Parathyroid adenoma (tissue), 2 donors: ENCODE data around the gene VAV1.

Experiments
- H2AFZ ChIP-seq: fragments of 300-600 bp; sonication (generic); one replicate; pipeline ENCODE4 v1.7.0; 2017; ENCODE audit warnings: antibody characterized with exemption, mild to moderate bottlenecking
- H3K27ac ChIP-seq: fragments of 300-600 bp; sonication (generic); one replicate; pipeline ENCODE4 v1.7.0; 2017
- H3K27me3 ChIP-seq: fragments of 300-600 bp; sonication (generic); one replicate; pipeline ENCODE4 v1.7.0; 2017; ENCODE audit warnings: low read length; ENCODE audit not compliant: control insufficient read depth, insufficient read depth
- H3K36me3 ChIP-seq: fragments of 300-600 bp; sonication (generic); one replicate; pipeline ENCODE4 v1.7.0; 2017; ENCODE audit warnings: low read length; ENCODE audit not compliant: control insufficient read depth, insufficient read depth
- H3K4me1 ChIP-seq: fragments of 300-600 bp; sonication (generic); one replicate; pipeline ENCODE4 v1.7.0; 2017; ENCODE audit warnings: control low read depth
- H3K4me2 ChIP-seq: fragments of 300-600 bp; sonication (generic); one replicate; pipeline ENCODE4 v1.7.0; 2017; ENCODE audit warnings: low read length
- H3K4me3 ChIP-seq: fragments of 300-600 bp; sonication (generic); one replicate; pipeline ENCODE4 v1.7.0; 2017; ENCODE audit warnings: low read depth, low read length
- H3K79me2 ChIP-seq: fragments of 300-600 bp; sonication (generic); one replicate; pipeline ENCODE4 v1.7.0; 2017; ENCODE audit warnings: control low read depth
- H3K9ac ChIP-seq: fragments of 300-600 bp; sonication (generic); one replicate; pipeline ENCODE4 v1.7.0; 2017; ENCODE audit warnings: mild to moderate bottlenecking
- H3K9me3 ChIP-seq: fragments of 300-600 bp; sonication (generic); one replicate; pipeline ENCODE4 v1.7.0; 2017; ENCODE audit warnings: low read length; ENCODE audit not compliant: control insufficient read depth
- TF ChIP-seq, protein P1 (sequence below): fragments of 300-600 bp; sonication (generic); IDR thresholded peaks from one replicate; pipeline ENCODE4 v1.7.0; 2017; ENCODE audit warnings: antibody characterized with exemption, mild to moderate bottlenecking
- donor health status: primary hyperparathyroidism.

Gene VAV1

DNA sequence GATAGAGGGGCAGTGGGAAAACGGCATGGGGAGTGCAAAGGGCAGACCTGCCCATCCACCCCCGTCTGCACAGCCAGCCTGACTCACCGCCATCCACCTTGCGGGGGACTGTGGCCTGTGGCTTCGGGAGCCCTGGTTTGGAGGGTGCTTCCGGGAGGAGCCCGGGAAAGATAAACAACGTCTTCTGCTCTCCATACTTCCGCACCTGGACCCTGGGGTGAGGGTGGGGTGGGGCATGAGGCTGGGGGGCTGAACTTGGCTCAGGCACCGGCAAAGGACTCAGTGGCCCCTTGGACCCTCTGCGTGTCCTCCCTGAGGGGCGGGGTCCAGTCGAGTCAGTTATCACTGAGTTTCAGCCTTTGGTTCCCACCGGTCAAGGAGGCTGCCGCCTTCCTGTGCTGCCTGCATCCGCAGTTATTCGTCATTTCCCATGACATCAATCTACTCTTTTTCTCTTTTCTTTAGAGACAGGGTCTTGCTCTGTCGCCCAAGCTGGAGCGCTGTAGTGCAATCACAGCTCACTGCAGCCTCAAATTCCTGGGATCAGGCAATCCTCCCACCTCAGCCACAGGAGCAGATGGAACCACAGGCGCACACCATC lies 38.3 kb upstream of the VAV1 start:
- peaks cover 17% of the 10 kb centered on the region for H3K4me1 ChIP-seq

DNA sequence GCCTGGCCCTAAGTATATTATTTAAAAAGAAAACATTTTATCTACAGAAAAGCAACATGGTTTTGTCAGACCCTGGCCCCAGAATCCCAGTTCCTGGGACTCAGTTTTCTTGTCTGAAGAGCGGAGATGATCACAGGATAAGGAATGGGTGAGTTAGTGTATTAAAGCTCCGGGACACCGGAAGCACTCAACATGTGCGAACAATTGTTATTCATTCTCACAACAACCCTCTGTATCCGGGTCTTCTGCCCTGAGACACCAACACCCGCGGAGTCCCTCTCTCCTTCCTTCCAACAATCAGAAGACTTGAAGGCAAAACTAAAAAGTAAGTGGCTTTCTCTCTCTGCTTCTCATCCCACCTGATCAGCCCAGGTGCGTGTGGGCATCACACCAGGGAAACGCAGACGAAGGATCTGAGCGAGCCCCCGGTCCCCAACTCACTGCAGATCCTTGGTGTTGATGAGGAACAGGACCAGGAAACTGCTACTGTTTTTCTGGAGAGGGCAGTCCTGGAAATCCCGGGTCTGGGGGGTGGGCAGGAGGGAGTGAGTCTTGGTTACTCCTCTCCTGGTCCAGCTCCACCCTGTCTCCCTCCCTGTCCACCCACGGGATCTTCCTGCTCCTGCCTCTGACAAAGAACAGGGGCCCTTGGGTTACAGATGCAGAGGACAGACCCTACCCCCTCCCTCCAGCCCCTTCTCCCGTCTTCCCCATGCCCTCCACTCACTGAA lies 37.2 kb upstream of the VAV1 start:
- Histone ChIP-seq H3K9ac (no peak overlapping the region), H3K27me3 (no peaks in the 10 kb centered on the region), H3K4me2 (no peak overlapping the region), H3K4me3 (no peak overlapping the region), H3K79me2 (no peaks in the 10 kb centered on the region), H3K36me3 (no peaks in the 10 kb centered on the region), H3K9me3 (no peaks in the 10 kb centered on the region), H3K4me1 (peaks cover 18% of the 10 kb centered on the region), H3K27ac (no peak overlapping the region), H2AFZ (no peak overlapping the region)
- TF ChIP-seq, protein P1, sequence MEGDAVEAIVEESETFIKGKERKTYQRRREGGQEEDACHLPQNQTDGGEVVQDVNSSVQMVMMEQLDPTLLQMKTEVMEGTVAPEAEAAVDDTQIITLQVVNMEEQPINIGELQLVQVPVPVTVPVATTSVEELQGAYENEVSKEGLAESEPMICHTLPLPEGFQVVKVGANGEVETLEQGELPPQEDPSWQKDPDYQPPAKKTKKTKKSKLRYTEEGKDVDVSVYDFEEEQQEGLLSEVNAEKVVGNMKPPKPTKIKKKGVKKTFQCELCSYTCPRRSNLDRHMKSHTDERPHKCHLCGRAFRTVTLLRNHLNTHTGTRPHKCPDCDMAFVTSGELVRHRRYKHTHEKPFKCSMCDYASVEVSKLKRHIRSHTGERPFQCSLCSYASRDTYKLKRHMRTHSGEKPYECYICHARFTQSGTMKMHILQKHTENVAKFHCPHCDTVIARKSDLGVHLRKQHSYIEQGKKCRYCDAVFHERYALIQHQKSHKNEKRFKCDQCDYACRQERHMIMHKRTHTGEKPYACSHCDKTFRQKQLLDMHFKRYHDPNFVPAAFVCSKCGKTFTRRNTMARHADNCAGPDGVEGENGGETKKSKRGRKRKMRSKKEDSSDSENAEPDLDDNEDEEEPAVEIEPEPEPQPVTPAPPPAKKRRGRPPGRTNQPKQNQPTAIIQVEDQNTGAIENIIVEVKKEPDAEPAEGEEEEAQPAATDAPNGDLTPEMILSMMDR: no peak

More for the DNA sequence above, 38.3 kb upstream of the VAV1 start:
- no peak overlapping the region for H2AFZ ChIP-seq
- no peaks in the 10 kb centered on the region for H3K36me3 ChIP-seq
- H3K9me3 ChIP-seq: no peaks in the 10 kb centered on the region
- H3K4me3 ChIP-seq: no peak overlapping the region
- H3K79me2 ChIP-seq: no peaks in the 10 kb centered on the region
- no peak overlapping the region for H3K9ac ChIP-seq
- no peaks in the 10 kb centered on the region for H3K27me3 ChIP-seq
- H3K4me2 ChIP-seq: no peak overlapping the region
- no peak overlapping the region for H3K27ac ChIP-seq
- TF ChIP-seq, protein P1: no peak

DNA sequence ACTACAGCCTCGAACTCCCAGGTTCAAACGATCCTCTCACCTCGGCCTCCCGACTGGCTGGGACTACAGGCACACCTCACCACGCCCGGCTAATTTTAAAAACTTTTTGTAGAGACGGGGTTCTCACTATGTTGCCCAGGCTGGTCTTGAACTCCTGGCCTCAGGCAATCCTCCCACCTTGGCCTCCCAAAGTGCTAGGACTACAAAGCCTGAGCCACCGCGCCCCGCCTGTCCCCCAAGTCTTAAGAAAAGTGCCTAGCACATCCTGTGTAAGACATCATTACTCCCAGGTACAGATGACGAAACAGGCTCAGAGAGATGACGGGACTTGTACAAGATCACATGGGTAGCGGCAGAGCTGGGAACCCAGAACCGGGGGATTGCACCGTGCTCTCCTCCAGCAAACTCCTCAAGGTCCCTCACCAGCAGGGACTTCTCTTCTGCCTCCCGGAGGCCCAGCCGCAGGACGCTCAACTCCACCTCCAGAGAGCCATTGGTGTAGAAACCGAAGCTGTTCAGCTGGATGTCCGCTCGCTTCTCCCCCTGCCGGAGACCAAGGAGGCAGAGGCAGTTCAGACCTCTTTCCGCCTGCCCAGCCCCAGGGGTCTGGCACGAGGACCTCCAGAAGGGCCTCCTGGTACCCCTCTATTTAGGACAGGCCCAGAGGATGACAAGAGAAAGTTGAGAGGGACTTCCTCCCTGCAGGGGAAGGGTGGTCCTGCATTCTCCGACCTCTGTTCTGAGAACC lies 36.2 kb upstream of the VAV1 start:
- Histone ChIP-seq H3K27ac (peak overlapping the region; percentile 81), H3K9ac (no peak overlapping the region), H3K4me3 (peak overlapping the region; percentile 98), H3K4me1 (peaks cover 18% of the 10 kb centered on the region), H3K36me3 (no peaks in the 10 kb centered on the region), H3K9me3 (no peaks in the 10 kb centered on the region), H3K79me2 (no peaks in the 10 kb centered on the region), H3K27me3 (no peaks in the 10 kb centered on the region), H2AFZ (peak overlapping the region; percentile 61), H3K4me2 (peak overlapping the region; percentile 98)
- TF ChIP-seq, protein P1: peak; percentile 56

DNA sequence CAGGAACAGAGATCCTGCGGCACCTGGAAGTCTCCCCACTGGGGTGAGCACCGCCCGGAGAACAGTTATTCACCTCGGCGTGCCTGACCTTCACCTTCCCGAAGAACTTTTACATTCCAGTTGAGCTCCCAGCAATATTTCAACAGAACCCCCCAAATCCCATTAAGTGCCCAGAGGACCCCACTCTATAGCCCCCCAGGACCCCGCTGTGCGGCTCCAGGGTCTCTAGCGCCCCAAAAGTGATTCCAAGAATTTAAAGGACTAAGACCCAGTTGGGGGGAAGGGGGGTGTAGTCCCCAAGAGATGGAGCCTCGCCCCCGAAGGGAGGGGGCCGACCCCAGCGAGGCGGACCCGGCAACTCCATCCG lies 35.6 kb upstream of the VAV1 start:
- Histone ChIP-seq H3K4me1 (peaks cover 18% of the 10 kb centered on the region), H3K9ac (peak overlapping the region; percentile 20), H3K4me3 (peak overlapping the region; percentile 98), H3K27ac (peak overlapping the region; percentile 81), H3K79me2 (no peaks in the 10 kb centered on the region), H3K4me2 (peak overlapping the region; percentile 98), H2AFZ (peak overlapping the region; percentile 61), H3K27me3 (no peaks in the 10 kb centered on the region), H3K36me3 (no peaks in the 10 kb centered on the region), H3K9me3 (no peaks in the 10 kb centered on the region)
- TF ChIP-seq, protein P1: no peak
